Forelimb muscle (tissue), 1 donor: ENCODE data around the gene ATP10A. TPM values are rescaled to one million over a fixed set of nuclear protein-coding genes. Genes with fewer than 3 reads are reported as not detected.
"Not testable (repeated sequence)": the region's sequence is repeated elsewhere in the genome, so short reads cannot be mapped to it uniquely, and the experiment has no call there.

Source experiments
- DNase-seq: peaks from one replicate; pipeline ENCODE4 v3.0.0-alpha.2; 2013; ENCODE audit warnings: low read depth
- polyA plus RNA-seq: library from polyadenylated mRNA; unstranded; fragments of 120-200 nt; gene quantifications from one replicate; pipeline ENCODE4 v1.2.1, GENCODE V29; 2013; ENCODE audit not compliant: insufficient read length

ATP10A gene
- polyA plus RNA-seq, 1 donor, result 2.9 TPM

DNA sequence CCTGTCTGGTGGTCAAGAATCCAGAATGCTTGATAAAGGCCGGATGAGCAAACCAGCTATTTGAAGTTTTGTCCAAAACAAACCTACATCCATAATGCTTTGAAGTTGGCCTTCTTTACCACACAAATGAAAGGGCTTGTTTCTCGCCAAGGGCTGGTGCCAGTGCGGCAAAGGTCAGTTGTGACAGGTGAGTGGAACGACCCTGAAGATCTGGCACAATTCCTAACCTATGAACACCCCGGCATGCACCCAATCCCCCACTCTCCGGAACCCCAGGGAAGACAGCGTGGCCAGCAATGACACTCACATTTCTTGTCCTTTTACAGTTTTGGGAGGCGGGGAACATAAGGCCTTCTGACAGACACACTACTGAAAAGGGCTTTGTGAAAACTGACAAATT, 90.6 kb downstream of the ATP10A start:
- no peak for DNase-seq

DNA sequence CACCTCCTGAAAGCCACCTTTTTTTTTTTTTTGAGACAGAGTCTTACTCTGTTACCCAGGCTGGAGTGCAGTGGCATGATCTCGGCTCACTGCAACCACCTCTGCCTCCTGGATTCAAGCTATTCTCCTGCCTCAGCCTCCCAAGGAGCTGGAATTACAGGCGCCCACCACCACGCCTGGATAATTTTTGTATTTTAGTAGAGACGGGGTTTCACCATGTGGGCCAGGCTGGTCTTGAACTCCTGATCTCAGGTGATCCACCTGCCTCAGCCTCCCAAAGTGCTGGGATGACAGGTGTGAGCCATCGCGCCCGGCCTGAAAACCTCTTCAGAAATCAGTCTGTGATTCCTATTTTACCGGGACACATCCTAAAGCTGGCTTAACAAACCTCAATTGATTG, 91.4 kb downstream of the ATP10A start:
- DNase-seq, result not testable (repeated sequence)

DNA sequence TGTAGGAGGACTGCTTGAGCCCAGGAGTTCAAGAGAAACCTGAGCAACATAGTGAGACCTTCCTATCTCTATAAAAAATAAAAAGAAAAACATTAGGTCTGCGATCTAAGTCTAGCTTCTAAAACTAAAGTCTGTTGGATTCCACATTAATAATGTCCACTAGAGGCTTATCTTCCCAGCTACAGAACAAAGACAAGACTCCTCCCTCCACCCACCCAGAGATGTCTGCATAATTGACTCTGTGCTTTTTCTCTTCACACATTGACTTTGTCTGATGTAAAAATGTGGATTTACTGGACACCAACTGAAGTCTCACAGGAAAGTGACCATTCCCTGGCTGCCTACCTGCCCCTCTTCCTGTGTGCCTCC, 91.8 kb downstream of the ATP10A start:
- DNase-seq, result no peak

DNA sequence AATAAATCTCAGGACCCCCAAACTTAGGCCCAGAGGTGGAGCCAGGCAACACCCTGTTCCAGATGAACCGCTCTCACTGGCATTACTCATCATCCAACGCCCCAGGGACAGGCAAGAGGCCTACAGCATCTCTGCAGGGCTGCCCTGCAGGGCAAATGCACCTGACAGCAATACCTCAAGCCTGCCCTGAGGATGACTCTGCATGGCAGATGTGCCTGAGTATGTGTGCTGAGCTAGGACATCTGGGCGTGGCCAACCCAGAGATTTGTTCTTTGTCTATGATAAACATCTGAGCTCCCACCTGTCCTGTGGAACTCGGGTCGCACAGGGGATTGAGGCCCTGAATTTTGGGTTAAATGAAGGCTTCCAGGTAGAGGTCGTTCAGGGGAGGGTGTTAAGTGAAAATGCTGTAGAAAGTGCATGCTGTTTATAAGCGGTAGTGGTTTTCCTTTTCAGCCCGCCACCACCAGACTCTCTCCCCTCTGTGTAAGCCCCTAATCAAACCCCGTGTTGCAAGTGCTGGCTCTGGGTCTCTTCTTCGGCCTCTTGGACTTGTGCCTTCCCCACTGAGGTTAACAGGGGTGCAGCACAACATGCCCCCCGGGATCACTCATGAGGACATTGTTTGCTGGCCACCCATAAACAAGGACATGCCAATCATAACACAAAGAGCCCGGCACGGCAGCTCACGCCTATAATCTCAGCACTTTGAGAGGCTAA, 92.3 kb downstream of the ATP10A start:
- no peak for DNase-seq

DNA sequence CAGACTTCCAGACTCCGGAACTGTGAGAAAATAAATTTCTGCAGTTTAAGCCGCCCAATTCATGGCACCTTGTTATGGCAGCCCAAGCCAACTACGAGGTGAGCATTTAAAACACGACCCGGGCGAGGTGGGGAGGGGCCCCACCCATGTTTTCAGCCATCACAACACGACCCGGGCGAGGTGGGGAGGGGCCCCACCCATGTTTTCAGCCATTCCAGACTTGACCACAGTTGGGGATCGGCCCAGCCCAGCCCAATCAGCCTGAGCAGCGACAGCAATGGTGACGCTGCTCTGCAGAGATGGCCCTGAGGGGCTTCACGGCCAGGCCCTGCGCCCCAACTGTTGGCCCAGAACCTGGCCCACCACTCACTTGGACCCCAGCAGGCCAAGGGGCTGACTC, 93.1 kb downstream of the ATP10A start:
- no peak for DNase-seq

DNA sequence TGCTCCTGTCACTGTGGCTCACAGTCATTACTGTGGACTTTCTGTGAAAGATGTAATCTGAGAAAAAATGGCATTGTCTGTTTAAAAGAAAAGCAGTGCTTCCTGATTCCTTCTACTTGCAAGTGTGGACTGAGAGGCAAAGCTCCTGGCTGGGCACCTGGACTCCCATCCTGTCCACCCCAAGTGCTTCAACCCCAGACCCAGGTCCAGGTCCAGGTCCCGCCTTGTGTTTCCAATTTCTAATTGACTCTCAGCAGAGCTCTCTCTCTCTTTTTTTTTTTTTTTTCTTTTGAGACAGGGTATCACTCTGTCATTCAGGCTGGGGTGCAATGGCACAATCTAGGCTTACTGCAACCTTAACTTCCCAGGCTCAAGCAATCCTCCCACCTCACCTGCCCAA, 94.9 kb downstream of the ATP10A start:
- no peak for DNase-seq

DNA sequence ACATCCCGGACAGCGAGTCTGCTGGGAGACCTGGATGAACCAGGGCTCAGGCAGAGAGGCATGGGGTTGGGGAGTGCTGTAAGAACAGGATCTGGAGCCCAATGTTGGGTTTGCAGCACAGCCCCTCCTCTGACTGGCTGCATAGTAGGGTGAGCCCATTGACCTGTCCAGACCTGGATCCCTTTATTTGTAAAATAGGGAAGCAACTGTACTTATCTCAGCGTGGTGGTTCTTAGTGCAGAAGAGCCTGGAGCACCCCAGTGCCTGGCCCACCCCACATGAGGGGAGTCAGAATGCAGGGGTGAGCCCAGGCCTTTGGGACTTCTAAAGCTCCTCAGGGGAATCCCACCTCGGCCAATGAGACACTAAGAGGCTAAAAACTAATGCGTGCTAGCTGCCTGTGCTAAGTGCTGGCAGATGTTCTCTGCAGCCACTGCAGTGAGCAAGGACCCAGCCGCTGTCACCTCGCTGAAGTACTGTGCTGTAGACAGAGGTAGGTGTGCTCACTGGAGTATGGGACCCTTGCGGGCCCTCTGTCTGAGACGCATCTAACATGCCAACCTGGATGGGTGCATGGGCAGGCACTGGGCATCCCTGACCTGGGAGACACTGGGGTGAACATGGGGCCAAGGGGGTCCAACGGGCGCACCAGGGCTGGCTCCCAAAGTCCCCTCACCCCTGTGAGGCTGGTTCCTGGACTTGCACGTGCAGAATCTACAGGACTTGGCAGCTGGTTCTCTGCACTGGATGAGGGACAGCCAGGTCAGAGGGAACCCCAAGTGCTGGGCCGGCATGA, 95.6 kb downstream of the ATP10A start:
- DNase-seq, result no peak

DNA sequence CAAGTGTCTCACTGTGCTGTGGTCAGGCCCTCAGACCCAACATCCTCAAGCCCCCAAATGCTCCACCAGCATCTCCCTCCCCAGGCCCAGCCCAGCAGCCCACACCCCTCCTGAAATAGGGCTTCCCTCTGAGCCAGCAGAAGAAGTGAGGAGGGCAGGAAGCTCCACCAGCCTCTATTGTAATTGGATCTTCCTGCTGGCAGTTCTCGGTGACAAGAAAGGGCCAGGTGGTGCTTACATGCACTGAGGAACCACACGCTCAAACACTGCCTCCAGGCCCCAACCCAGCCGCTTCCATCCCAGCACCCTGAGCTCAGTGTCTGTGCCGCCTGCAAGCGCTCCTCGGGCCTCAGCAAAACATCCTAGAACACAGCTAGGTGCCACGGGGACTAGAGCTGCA, 96.7 kb downstream of the ATP10A start:
- no peak for DNase-seq

DNA sequence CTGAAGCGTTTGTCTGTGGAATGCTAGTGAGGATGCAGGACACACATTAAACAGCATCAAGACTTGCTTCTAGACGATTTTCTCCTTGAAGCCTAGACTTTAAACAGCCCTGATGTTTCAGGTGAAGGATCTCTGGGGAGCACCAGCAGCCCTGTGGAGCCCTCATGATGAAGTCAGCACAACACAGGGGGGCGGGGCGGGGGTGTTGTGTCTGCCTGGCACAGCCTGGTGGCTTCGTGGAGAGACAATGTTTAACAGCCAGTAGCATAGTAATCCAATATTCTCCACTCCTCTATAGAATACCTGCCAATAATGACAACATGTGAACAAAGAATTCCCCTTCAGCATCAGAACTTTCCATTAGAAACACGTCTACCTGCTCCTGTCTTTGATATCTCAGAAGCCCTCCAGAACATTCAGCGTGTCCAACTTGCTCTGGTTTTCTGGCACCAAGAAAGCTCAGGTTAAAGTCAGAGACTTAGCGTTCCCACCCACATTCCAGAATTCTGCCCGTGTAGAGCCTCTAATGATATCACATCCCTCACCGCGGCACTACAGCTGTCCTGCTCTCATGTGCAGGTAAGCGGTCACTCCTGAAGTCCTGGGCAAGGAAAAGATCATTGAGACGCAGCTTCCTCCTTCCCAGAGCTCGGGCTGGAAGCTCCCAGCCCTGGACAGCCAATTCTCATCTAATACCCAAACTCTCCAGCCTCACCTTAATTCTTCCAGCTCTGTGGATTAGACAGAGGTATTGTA, 98.0 kb downstream of the ATP10A start:
- DNase-seq, result no peak

DNA sequence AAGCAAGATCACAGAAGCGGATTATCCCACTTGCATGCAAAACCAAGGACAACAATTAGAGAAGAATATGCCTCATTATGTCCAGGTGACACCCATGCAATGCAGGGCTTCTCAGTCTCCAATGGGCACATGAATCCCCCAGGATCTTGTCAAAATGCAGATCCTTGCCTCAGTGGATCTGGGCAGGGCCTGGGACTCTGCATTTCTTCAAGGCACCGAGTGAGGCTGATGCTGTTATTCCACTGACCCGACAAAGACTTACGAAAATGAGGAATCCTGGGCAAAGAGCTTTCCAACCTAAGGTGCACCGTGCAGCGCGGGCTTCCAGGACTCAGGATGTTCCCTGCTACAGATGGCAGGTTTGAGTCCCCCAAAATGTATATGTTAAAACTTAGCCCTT, 99.2 kb downstream of the ATP10A start:
- no peak for DNase-seq

DNA sequence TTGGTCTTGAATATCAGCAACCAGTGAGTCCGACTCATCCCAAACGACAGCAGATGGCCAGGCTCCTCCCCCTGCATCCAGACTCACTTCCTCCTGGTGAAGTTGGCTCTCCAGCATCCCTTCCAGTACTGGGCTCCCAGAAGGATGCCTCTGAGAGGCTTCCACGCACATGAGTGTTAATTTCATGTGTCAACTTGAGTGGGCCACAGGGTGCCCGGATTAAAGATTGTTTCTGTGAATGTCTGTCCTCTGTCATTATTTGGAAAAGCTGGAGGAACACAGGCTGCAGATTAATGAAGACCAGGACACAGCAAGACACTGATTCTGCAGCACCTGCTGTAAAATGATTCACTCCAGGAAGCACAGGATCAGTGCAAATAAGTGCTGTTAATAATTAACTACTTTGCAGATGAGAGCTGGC, 99.8 kb downstream of the ATP10A start:
- DNase-seq, result no peak

DNA sequence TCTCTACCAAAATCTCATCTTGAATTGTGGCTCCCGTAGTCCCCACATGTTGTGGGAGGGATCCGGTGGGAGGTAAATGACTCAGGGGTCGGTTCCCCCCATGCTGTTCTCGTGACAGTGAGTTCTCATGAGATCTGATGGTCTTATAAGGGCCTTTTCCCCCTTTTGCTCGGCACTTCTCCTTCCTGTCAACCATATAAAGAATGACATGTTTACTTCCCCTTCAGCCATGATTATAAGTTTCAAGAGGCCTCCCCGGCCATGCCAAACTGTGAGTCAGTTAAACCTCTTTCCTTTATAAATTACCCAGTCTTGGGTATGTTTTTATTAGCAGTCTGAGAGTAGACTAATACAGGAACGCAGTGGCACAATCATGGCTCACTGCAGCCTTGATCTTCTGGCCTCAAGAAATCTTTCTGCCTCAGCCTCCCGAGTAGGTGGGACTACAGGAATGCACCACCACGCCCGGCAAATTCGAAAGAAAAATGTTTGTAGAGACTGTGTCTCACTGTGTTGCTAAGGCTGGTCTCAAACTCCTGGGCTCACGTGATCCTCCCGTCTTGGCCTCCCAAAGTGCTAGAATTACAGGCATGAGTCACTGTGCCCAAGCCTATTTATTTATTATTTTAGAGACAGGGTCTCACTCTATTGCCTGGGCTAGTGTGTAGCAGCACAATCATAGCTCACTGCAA, 101.0 kb downstream of the ATP10A start:
- DNase-seq, result no peak

DNA sequence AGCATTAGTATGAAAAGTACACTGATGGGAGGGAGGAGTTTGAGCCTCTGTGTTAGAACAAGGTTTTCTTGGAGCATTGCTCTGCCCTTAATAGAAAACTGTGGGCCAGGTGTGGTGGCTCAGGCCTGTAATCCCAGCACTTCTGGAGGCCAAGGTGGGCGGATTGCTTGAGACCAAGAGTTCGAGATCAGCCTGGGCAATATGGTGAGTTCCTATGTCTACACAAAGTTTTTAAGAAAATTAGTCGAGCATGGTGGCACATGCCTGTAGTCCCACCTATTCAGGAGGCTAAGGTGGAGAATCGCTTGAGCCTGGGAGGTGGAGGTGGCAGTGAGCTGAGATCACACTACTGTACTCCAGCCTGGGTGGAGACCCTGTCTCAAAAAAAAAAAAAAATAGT, 103.7 kb downstream of the ATP10A start:
- DNase-seq, result no peak

DNA sequence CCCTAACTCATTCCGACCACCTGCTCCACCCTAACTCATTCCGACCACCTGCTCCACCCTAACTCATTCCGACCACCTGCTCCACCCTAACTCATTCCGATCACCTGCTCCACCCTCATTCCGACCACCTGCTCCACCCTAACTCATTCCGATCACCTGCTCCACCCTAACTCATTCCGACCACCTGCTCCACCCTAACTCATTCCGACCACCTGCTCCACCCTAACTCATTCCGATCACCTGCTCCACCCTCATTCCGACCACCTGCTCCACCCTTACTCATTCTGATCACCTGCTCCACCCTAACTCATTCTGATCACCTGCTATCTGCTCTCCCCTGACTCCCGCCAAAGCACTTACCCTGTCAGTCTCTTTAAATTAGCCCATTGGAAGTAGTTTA, 104.5 kb downstream of the ATP10A start:
- not testable (repeated sequence) for DNase-seq

DNA sequence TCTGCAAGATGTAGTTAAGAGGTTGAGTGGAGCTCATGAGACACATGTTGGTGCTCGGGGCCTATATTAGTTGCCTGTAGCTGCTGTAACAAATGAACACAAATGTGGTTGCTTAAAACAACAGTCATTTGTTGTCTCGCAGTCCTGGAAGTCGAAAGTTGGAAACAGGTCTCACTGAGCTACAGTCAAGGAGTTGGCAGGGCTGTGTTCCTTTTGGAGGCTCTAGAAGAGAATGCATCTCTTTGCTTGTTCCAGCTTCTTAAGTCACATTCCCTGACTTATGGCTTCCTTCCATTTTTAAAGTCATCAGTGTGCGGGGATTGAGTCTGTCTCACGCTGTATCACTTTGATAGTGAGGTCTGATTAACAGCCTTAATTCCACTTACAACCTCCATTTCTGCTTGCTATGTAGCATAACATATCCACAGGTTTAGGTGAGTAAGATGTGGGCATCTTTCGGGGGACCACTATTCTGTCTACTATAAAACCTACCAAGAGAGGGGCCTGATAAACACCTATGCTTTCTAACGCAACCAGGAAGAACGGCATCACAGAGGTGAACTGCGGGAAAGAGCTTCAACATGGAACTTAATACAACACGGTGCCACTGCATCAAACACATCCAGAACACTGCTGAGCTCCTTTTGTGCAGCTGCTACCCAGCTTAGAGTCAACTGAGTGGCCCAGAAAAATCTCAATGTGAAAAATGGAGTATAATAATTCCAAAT, 119.4 kb downstream of the ATP10A start:
- no peak for DNase-seq

DNA sequence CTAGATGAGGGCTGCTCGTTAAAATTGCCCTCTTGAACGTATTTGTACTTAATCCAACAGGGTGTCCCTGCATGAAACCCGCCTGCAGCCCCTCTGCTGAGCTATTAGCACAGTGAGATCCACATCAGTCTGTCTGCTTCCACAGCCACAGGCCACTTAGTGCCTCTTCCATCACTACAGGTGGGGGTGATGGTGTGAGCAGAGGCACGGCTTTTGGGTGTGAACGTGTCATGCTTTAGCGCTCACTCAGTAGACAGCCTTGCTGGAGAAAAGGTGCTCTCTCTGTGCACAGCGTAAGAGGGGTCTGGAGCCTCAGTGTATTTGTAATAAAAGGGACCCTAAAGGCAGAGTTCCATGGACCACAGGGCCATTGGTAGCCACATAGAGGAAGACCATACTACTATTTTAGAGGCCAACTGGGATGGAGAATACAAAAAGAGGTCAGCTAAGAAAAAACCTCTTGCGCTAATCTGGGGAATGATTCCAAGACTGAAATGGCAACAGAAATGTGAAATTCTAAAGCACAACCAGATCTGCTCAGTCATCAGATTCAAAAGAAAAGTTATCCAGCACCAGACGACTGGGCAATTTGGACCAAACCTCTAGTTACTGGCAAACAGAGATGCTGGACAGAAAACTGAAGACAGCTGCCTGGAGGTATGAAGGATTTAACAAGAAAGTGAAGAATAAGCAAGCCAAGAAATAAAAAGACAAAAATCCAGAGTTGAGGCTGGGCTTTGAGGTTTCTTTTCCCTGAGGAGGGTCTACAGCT, 120.2 kb downstream of the ATP10A start:
- no peak for DNase-seq

DNA sequence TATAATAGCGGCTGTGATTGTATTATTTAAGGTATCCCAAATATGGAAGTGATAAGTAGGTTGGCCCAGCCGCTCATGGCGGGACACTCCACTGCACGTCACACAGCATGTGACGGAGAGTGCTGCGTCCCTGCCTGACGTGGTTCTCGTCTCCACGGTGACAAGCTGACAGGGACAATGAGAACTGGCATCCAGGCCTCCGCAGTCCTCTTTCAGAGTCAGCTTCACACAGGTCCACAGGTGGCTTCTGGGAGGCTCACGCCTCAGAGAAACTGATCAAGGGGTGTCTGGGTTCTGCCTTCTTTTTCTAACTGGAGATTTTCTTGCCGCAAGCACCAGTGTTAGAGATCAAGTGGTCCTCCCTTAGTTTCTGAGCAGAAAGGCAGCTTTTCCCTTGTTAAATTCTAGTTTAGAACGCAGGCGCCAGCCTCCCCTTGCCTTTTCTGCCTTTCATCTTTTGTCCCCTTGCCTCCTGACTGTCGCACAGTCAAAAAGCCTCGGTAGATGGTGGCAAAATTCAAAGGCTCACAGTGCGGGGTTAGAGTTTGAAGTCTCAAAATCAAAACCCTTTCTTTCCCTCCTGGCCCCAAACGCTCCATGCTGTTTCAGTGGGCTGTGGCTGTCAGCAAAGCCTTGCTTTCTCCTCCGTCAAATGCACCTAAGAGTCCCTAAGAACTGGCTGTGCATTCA, 120.9 kb downstream of the ATP10A start:
- DNase-seq, result no peak

DNA sequence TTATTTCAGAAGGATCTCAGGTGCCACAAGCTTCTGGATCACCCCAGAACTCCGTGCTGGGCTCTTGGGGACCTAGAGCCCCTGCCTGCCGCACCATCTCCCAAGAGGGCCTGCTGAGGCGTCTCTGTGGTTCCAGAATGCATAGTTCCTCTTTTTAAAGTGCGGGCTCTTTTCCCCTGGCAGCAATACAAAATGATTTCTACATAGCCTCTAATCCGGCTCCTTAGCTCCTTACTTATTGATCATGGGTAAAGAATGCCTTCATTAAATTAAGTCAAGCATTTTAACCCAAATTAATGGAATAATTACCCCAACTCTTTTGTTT, 121.9 kb downstream of the ATP10A start:
- DNase-seq, result no peak

DNA sequence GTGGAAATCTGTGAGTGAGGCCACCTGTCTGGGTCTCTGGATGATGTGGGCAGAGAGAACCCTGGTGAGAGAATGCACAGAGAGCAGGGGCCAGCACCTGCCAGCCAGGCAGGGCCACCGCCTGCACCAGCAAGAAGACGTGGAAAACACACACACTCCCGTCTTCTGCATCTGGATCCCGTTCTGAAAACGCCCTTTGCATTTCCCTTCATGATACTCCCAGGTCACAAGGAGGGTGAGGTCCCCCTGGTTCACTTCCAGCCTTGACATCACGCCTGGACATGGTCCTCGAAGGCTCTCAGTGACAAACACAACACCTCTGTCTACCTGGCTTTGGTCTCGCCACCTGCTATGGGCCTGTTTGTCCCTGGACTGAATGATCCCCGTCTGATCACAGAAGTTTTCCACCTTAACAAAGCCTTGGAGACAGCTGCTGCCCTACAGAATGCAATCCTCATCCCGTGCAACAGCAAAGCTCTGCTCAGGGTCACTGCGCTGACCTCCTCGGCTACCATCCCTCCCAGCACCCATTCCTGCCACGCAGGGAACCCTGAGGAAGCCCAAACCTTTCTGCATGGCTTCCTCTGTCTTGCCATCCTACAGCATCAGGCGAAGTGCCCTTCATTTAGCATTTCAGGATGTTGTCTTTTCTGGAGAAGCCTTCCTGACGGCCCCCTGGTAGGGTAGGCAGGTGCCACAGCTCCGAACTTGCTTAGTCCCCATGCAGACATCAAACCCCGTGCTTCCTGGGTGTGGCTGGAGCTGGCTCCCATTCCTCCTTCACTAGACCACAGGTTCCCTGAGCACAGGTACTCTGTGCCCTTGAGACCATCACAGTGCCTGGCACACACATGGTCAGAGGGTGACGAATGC, 122.5 kb downstream of the ATP10A start:
- no peak for DNase-seq
